ENCODE data around the gene ADAMTSL2.
A peak's percentile ranks its signal among the peaks of the same experiment; 100 is the strongest.

The ADAMTSL2 gene

DNA sequence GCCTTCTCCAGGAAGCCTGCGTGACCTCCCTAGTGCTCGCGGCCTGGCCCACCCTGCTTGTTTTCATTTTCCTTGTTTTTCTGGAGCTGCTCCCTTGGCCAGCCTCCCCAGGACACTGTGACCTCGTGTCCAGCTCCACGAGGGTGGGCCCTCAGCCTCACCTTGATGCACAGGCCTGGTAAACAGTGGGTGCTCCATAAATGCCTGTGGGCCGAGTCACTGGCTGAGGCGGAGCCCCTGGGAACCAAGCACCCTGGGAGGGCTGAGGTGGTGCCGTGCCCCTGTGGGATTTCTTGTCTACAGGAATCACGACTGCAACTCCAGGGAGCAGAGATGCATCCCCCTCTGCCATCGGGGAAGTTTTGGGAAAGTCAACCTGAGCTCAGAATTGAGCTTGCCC lies 57.5 kb downstream of the ADAMTSL2 start:
- no peak for DNase-seq

DNA sequence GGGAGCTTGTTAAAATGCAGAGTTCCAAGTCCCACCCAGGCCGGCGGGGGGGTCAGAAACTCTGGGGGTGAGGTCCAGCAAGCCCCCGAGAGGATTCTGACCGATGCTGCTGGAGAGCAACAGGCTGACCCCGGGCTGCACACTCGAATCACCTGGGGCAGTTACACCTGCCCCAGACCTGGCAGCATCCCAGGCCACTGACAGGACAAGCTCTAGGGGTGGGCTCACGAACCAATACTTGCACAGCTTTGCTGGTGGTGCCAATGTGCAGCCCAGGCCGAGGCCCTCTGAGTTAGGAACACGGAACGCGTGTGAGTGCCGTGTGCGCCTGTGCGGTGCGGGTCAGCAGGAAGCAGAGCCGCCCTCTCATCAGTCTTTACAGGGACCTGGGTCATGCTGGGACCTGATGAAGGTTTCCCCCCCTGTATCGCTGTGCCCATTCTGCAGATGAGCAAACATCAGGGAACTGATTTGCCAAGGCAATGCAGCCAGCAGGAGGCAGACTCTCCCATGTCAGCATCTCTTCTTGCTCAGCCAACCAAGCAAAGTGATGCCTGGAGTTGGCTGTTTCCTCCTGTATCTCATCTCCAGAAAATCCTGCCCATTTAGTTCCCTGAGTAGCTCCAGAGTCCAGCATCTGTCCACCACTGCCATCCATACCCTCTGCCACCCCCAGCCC lies 58.4 kb downstream of the ADAMTSL2 start:
- DNase-seq, result no peak

DNA sequence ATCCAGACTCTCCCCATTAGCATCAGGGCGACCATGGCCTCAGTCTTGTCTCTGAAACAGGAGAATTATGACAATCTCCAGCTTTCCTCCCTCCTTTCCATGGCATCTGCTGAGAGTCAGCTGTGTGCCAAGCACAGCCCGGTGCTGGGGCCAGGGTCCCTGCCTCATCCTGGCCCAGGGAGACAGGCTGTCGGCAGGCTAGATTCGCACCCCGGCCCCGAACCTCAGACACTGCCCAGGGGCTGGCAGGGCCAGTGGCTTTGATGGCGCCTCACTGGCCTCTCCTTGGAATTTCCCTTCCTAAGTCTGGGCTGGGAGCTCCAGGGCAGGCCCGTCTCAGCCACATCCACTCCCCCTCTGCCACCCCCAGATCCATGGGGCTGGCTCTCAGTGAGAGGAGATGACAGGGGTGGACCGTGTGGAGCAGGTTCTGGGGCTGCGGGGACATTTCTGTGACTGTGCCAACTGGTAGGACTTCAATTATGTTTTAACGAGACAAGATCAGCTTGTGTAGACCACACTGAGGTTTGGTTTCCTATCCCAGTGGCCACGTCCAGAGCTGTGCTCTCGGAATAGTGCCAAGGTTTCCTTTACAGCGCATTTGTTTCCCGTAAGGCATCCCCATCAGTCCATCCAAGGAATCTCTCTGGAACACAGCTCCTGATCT lies 59.2 kb downstream of the ADAMTSL2 start:
- DNase-seq, result no peak

DNA sequence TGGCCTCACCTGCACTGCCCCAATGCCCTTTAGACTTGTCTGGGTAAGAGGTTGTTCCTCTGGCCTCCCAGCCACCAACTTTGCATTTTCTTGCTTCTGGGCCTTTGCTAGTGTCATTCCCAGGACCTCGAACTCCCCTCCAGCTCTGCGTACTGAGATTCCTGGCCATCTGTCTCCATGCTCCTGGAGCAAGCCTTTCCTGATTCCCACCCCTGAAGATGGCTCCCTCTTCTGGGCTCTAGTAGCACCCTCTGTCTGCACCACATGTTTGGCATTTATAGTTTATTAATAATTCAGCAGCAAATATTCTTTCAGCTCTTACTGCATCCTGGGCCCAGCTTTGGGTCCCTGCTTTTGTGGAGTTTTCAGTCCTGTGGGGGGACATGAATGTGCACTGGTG lies 59.8 kb downstream of the ADAMTSL2 start:
- DNase-seq, result no peak

DNA sequence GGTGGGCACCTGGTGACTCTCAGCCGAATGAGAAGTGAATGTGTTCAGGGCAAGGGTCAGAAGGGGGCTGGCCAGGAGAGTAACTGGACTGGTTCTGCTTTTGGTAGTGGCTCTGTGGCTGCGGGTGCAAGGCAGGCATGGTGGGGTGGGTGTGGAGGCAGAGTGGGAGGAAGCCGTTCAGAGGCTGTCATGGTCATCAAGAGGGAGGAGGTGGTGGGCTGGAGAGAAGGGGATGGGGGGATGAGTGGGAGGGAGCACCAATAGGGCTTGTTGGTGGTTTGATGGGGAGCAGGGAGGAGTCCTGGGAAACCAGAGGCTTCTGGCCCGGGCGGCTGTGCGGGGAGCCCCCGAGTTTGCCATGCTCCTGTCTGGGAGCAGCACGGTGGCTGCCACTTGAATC lies 61.4 kb downstream of the ADAMTSL2 start:
- DNase-seq, result no peak

DNA sequence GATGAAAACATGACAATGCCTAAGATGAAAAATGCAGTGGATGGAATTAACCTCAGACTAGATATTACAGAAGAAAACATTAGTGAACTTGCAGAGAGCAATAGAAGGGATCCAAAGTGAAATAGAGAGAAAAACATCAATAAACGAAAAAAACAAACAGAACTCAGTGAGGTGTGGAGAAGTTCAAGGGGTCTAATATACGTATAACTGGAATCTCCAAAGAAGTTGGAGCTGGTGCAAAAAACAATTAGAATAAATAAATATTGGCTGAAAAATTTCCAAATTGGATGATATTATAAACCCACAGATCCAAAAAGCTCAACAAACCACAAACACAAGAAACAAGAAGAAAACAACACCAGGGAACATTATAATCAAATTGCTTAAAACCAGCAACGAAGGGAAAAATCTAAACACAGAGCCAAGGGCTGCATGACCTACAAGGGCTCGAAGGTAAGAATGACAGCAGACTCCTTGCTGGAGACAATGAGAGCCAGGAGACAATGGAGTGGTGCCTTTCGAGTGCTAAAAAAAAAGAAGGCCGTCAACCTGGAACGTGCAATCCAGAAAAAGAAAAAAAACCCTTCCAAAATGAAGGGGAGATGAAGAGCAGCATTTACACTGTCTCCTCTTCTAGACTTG lies 62.9 kb downstream of the ADAMTSL2 start:
- no peak for DNase-seq

DNA sequence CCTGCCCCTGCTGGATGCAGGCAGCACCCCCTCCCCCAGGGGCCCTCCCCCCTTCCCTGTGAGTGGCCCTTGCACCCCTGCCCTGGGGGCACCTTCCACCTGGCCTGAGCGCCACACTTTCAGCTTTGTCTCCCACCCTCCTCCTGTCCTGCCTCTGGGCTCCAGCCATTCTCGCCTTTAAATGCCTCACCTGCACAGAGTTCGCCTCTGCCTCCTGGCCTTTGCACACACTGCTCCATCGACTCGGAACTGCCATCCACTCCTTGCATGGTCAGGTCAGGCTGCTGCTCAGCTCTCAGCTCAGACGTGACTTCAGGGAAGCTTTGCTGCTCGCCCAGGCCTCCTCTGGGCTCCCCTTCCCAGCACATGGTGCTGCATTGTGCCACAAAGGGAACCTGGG lies 64.5 kb downstream of the ADAMTSL2 start:
- DNase-seq, result no peak

DNA sequence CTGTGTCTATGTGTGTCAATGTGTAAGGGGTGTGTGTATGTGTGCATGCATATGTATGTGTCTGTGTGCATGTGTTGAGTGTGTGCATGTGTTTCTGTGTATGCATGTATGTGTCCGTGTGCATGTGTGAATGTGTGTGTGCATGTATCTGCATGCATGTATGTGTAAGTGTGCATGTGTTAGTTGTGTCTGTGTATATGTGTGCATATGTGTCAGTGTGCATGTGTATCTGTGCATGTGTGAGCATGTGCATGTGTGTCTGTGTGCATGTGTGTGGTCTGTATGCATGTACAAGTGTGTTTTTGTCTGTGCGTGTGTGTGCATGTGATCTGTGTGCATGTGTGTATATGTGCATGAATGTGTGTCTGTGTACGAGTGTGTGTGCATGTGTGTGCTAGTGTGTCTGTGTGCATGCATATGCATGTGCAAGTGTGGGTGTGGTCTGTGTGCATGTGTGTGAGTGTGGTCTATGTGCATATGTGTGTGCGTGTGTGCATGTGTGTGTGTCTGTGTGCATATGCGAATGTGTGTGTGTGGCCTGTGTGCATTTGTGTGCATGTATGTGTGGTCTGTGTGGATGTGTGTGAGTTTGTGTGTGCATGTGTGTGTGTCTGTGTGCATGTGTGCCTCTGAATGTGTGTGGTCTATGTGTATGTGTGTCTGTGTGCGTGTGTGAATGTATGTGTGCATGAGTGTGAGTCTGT lies 65.1 kb downstream of the ADAMTSL2 start:
- DNase-seq, result no peak

DNA sequence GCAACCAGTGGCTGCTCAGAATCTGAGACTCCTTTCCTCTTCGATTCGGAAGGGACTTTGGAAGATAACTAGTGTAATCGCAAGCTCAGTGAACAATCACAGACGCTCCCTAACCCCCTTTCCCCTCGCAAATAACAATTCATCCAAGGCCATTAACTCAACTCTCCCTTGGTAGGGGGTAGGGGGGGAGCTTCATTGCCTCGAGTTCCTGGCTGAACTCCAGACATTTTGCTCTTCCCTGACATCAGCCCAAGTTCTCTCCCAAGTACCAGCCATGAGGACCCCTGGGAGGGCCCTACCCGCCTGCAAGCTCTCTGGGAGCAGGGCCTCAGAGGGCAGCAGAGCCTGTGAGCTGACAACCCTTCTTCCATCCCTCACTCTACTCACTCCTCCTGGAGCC lies 66.2 kb downstream of the ADAMTSL2 start:
- no peak for DNase-seq

DNA sequence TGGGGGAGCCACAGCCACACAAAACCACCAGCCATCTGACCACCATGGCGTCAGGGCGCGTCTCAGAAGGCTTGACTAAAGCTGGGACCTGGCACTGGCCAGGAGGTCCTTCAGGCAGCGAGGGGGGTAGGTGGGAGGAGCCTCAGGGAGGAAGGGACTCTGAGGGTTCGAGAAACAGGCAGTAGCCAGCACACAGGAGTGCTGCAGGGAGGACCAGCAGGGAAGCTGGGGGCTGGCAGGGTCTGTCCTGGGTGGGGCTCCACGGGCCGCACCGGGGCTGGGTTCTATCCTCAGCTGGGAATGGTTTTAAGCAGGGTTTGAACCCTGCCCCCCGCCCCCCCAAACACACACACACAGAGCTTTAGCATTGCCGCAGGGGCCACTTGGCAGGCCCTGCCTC lies 67.2 kb downstream of the ADAMTSL2 start:
- no peak for DNase-seq

DNA sequence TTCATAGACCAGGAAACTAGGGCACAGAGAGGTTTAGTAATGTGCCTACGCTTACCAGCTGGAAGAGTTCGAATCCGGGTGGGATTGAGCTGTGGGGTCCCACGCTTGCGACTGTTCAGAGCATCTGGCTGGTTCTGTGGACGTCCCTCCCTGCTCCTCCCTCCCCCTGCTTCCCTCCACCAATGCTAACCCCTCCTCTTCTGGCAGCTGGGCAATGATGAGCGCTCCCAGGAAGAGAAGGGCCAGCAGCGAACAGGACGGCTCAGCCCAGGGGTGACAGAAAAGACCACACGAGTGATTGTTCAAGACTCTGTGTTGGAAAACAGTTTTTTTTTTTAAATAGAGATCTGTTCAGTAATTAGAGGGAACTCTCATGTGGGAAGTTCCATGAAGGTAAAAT lies 67.8 kb downstream of the ADAMTSL2 start:
- DNase-seq, result no peak

DNA sequence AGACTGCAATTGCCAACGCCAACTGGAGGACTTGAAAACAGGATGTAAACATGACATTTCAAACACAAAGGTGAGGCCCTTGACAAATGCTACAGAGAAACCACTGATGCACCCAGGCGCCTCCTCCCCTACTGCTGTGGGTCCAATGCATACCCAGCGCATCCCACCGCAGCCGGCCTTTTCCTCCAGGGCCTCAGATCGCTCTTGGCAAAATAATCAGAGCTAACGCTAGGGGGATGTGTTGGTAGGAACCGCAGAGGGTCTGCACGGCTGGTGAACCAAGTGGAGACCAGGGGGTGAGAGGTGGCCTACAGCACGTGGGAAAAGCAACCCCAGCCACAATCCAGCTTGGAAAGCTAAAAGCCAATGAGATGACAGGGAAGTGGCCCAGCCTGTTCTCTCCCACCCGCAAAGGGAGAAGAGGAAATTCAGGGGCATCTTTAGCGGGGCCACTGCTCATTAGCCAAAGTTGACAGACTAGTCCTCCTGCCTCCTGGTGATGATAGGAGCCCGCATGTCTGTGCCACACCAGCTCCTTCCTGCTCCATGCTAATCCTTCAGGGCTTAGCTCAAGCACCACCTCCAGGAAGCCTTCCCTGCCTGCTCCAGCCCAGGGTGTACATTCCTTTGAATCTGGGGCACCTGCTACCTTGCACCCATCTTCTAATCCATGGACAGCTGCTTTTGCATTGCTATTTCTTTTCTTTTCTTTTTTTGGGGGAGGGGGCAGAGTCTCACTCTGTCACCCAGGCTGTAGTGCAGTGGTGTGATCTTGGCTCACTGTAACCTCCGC lies 68.8 kb downstream of the ADAMTSL2 start:
- no peak for DNase-seq

DNA sequence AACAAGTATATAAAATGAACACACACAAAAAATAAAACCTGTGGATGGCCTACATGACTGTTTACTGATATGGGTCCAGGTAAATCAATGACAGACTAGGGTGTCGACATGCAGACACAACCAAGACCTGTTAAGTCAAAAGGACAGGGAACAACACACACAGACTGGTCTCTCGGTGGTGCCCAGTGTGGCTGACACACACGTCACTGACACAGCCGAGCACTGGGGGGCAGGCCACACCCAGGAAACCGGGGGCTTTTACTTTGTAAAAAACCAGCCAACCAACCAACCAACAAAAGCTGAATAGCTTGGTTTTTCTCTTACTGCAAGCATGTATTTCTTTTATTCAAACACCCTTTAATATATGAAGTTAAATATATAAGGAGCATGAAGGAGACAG lies 69.7 kb downstream of the ADAMTSL2 start:
- DNase-seq, result peak; percentile 44

DNA sequence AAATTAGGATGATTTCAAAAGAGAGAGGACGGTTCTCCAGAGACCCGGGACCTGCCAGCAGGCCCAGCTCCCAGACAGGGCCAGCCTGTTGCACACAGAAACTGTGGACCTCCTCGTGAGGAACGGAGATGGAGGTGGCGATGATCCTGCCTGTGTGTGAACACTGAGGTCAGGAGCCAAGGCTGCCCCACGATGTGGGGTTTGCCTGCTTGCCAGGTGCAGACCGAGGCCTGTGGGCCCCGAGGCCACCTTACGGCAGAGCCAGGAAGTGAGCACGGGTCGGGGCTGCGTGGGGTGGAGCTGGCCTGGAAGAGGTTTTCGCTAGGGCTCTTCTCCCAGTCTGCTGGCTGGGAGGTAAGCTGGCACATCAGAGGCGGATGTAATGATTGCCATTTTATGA lies 70.4 kb downstream of the ADAMTSL2 start:
- no peak for DNase-seq

DNA sequence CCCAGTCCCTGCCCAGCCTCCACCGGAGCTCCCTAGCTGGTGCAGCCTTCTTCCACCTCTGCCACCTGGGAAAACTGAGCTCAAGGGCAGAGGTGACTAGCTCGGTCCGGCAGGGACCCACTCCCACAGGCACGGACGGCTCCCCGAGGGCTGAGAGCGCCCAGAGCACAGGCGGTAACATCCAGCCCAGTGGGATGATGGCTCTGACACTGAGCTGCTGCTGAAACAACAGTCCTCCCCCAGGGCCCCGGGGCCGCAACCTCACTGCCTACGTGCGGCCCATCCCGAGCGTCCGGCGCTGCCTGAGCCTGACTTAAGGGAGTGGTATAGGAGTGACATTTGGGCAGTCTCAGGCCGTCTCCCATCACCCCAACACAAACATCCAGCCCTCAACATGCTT lies 70.9 kb downstream of the ADAMTSL2 start:
- no peak for DNase-seq

DNA sequence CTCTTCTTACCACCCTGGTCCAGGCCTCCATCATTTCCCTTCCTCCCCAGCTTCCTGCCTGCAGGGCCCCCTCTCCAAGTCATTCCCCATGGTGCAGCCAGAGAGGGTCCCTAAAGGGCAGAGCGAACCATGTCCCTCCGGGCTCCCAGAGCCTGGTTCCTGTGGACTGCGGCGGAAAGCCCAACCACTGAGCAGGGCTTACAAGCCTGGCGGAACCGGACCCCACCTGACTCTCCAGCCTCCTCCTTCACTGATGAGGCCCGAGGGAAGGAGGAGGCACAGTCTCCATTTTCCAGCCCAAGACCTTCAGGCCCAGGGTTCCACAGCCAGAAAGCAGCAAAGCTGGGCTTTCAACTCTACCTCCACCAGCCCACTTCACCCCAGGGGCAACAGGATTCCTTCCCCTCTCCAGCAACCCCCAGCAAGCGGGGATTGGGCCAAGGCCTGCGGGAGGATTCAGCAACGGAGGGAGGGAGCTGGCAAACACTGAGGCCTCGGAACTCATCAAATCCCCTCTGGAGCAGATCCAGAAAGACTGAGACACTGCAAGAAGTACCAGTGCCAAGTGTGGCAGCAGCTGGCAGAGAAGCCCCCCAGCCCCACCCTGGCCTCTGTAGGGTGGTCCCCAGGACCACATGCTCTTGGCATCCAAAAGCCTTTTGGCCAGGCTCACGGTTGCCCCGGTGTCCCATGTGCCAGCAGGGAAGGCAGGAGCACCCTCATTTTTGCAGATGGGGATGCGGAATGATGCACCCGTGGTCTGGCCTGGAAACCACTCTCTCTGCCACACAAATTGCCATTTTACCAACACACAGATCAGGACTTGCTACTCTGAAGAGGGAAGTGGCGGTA lies 71.6 kb downstream of the ADAMTSL2 start:
- DNase-seq, result no peak

DNA sequence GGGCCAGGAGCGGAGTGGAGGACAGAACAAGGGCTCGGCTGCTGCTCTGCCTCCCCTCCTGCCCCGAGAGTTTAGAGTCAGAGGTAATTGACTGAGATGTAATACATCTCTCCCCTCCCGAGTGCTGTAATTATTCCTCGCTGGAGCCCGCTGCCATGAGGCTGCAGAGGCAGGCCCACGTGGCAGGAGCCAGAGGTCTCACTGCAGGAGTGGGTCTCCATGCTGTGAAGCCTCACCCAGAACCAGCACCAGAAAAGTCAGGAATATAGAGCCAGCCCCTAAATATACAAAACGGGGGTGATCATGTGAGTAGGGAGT lies 72.2 kb downstream of the ADAMTSL2 start:
- peak; percentile 46 for DNase-seq

DNA sequence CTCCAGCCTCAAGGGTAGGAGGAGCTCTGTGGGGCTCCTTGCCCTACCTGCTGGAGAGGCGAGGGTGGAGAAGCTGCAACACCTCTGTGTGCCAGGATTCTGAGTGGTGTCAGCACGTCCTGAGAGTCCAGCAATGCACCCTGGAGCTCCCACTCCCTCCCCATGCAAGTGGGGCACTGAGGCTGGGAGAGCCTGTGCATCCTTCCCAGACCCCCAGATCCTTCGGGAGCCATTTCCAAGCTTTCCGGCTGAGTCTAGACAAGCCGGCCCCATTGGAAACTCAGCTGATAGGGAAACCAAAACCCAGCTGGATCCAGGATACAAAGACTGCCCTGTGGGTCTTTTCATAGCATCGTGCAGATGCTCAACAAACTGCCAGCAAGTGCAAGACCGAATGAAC lies 72.9 kb downstream of the ADAMTSL2 start:
- no peak for DNase-seq

DNA sequence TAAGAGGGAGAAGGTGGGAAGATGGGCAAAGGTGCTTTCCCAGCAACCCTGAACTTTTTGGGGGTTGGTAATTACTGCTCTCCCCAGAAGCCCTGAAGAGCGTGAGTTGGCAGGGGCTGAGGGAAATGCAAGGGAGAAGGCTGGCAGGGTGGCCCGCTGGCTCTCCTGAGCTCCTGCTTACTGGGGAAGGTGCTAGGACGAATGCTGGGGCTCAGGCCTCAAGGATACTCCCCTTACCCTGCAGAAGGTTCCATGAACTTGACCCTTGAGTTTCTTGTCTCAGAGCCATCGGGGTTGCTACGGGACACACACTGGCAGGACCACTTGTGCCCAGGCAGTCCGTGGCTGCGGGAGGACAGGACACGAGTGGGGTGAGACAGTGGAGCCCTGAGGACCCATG lies 73.5 kb downstream of the ADAMTSL2 start:
- no peak for DNase-seq

DNA sequence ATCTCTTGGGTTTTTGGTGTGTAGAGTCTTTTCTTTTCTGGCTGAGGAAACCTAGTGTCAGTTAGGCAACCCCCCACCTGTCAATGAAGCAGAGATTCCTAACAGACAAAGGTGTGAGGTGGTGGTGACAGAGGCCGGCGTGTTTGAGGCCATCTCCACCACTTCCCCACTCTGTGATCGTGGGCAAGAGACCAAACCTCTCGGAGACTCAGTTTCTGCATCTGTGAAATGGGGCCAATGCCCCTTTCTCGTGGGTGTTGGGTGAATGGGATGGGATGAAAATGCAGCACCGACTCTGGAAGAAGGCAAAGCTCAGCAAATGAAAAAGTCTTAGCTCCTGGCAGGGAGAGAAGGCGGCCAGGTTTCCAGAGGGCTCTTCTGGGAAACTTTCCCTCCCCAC lies 73.9 kb downstream of the ADAMTSL2 start:
- no peak for DNase-seq

DNA sequence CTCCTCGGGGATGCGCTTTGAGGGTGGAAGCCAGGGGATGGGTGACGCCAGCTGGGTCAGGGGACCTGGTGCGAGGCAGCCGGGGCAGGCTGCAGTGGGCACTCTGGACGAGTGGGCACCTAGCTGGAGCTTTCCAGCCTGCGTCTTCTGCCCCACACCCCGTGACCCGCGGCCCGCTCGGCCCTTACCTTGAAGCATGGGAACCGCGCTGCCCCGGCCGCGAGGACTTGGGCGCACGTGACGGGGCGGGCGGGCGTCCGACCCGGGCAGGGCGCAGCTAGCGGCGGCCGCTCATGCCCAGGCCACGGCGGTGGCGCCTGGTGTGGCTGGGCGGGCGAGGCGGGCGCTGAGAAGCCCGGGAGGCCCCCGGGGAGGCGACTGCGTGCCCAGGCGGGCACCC lies 74.4 kb downstream of the ADAMTSL2 start:
- DNase-seq, result no peak
